Measurements from ENCODE around the gene SULT1C3. TPM values are rescaled to one million over a fixed set of nuclear protein-coding genes. Genes with fewer than 3 reads are reported as not detected.
A peak's percentile ranks its signal among the peaks of the same experiment; 100 is the strongest.

SULT1C3 gene
- total and polyA plus RNA-seq, 2 of the 8 experiments (the other 6 are each of a cell fraction or from before 2014, with no cell fraction given): not detected

DNA sequence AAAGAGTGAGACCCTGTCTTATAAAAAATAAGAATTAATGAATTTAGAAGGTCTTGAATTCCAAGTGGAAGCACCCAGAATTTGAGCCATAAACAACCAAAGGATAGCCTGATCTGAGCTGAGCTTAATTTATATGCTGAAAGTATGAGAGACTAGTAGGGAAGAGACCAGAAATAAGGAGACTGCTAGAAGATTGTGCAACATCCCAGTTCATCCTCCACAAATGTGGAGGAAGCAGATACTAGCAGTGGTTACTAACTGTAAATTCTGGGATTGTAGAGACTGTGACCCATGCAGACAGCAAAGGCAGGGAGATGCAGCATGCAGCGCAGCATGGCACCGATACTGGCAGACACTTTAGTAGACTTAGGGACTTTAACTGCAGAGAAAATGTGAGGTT is 47.4 kb downstream of the SULT1C3 start:
- Histone ChIP-seq H3K18ac (ENCODE audit: extremely low read depth, low read length) (no peak overlapping the region), H3K23me2 (ENCODE audit: low read depth, low read length) (no peaks in the 10 kb centered on the region), H3K4me1 (replicated peaks in 1 of 4; ENCODE audit: control insufficient read depth in 3 of 4, insufficient read depth in 4 of 4, low read length in 3 of 4) (peaks cover 0 to 13% (median 4%) of the 10 kb centered on the region in 4 experiments; a peak in 3 of 7 replicates), H3K4ac (replicated peaks; ENCODE audit: insufficient read length, low read depth, low read length) (no peak overlapping the region), H2BK15ac (ENCODE audit: low read length) (no peak overlapping the region), H3K27me3 (replicated peaks in 1 of 4; ENCODE audit: control insufficient read depth in 3 of 4, extremely low read depth in 1 of 4, insufficient read depth in 3 of 4, low read length in 3 of 4) (peaks cover 0 to 3% (median 1%) of the 10 kb centered on the region in 4 experiments; a peak in 1 of 7 replicates), H2BK120ac (replicated peaks; ENCODE audit: low read depth, low read length) (peak overlapping the region; percentile 3), H3K79me1 (ENCODE audit: low read depth, low read length) (no peaks in the 10 kb centered on the region), H4K8ac (ENCODE audit: extremely low read depth, insufficient read depth, low read length) (no peak overlapping the region), H2BK5ac (ENCODE audit: low read depth, low read length) (no peak overlapping the region), H4K20me1 (replicated peaks in 1 of 2; ENCODE audit: control insufficient read depth in 1 of 2, insufficient read depth in 2 of 2, low read length in 2 of 2) (no peaks in the 10 kb centered on the region), H4K91ac (replicated peaks; ENCODE audit: insufficient read length, low read length) (no peak overlapping the region), H3K23ac (ENCODE audit: insufficient read length) (no peak overlapping the region), H4K5ac (ENCODE audit: insufficient read length, low read depth, low read length) (no peak overlapping the region), H3K9ac (replicated peaks in 1 of 4; ENCODE audit: extremely low read depth in 1 of 4, low read depth in 3 of 4, low read length in 3 of 4) (no peak overlapping the region), H2AFZ (ENCODE audit: low read length) (peak overlapping the region; percentile 93; the same call in 1 of the 2 replicates), H3K4me3 (ENCODE audit: extremely low read depth in 1 of 4, insufficient read depth in 2 of 4, low read depth in 3 of 4, low read length in 4 of 4) (no peak overlapping the region), H3K27ac (ENCODE audit: low read depth, low read length) (no peak overlapping the region), H2BK12ac (ENCODE audit: low read depth, low read length) (no peak overlapping the region), H3K4me2 (ENCODE audit: insufficient read depth in 1 of 2, low read depth in 2 of 2, low read length in 2 of 2) (no peak overlapping the region), H3K79me2 (ENCODE audit: control insufficient read depth in 1 of 2, insufficient read depth in 2 of 2, low read length in 2 of 2) (no peaks in the 10 kb centered on the region), H2AK5ac (ENCODE audit: low read depth, low read length) (no peak overlapping the region), H2BK20ac (ENCODE audit: low read length) (0 out of 2 replicates have a peak overlapping the region, but pooled peaks have one; percentile 26), H3K36me3 (ENCODE audit: control insufficient read depth in 2 of 4, insufficient read depth in 4 of 4, low read length in 3 of 4) (no peaks in the 10 kb centered on the region), H3K14ac (ENCODE audit: insufficient read length) (no peak overlapping the region), H3K9me3 (ENCODE audit: insufficient read depth in 2 of 2, low read depth in 1 of 2, low read length in 1 of 2) (no peaks in the 10 kb centered on the region), H3K56ac (replicated peaks; ENCODE audit: insufficient read length, low read depth, low read length) (no peak overlapping the region)
- TF ChIP-seq MAFK (IDR thresholded peaks at IDR 0.05; ENCODE audit: low read depth, low read length) (no peak), CEBPB (IDR thresholded peaks at IDR 0.05; ENCODE audit: low read depth, low read length) (peak; percentile 36; the same call in 1 of the 2 replicates), PHF8 (conservative IDR thresholded peaks at IDR 0.05; ENCODE audit: low read depth, low read length) (no peak)
- 100% methylated on average over 2 of the region's 2 CpGs; no CpG with 5 or more reads in 1 of the 2 experiments for WGBS, 2 experiments (ENCODE audit: extremely low coverage in 1 of 2, insufficient coverage in 1 of 2, insufficient read length in 1 of 2, insufficient replicate concordance in 2 of 2, low coverage in 1 of 2, low lambda C conversion rate in 2 of 2, missing lambda C conversion rate in 1 of 2)
- ChIA-PET CTCF (ENCODE audit: partially characterized antibody) (no interaction called here), POLR2A (ENCODE audit: partially characterized antibody) (no interaction called here)
- no peak for DNase-seq (ENCODE audit: low read depth in 1 of 2, low spot score in 2 of 2)
- FAIRE-seq: no peak

All from H1 (cell line).